Measurements from ENCODE around the gene ADORA2A.
"Not testable (repeated sequence)": the region's sequence is repeated elsewhere in the genome, so short reads cannot be mapped to it uniquely, and the experiment has no call there.

The ADORA2A gene

GRCh38 chr22:24474221-24474620 lies 46.8 kb downstream of the ADORA2A start:
- in situ Hi-C loops (cut with MboI; ENCODE audit: low sequenced_read_pairs): no loop called here

GRCh38 chr22:24474649-24475255 lies 47.4 kb downstream of the ADORA2A start:
- in situ Hi-C loops (cut with MboI; ENCODE audit: low sequenced_read_pairs): no loop called here

GRCh38 chr22:24481641-24482040 lies 54.2 kb downstream of the ADORA2A start:
- in situ Hi-C loops (cut with MboI; ENCODE audit: low sequenced_read_pairs): no loop called here

- in situ Hi-C loops (cut with MboI; ENCODE audit: low sequenced_read_pairs): no loop called here
Measured at GRCh38 chr22:24482575-24482974, 55.2 kb downstream of the ADORA2A start.

- in situ Hi-C loops (cut with MboI; ENCODE audit: low sequenced_read_pairs): no loop called here
Measured at GRCh38 chr22:24482998-24483397, 55.6 kb downstream of the ADORA2A start.

- in situ Hi-C loops (cut with MboI; ENCODE audit: low sequenced_read_pairs): no loop called here
Measured at GRCh38 chr22:24483976-24484545, 56.7 kb downstream of the ADORA2A start.

GRCh38 chr22:24485170-24485569 lies 57.8 kb downstream of the ADORA2A start:
- in situ Hi-C loops (cut with MboI; ENCODE audit: low sequenced_read_pairs): no loop called here

- in situ Hi-C loops (cut with MboI; ENCODE audit: low sequenced_read_pairs): no loop called here
Measured at GRCh38 chr22:24485608-24486007, 58.2 kb downstream of the ADORA2A start.

GRCh38 chr22:24486501-24486921 lies 59.1 kb downstream of the ADORA2A start:
- in situ Hi-C loops (cut with MboI; ENCODE audit: low sequenced_read_pairs): no loop called here

GRCh38 chr22:24489011-24489410 lies 61.6 kb downstream of the ADORA2A start:
- in situ Hi-C loops (cut with MboI; ENCODE audit: low sequenced_read_pairs): no loop called here

GRCh38 chr22:24489434-24489833 lies 62.0 kb downstream of the ADORA2A start:
- in situ Hi-C loops (cut with MboI; ENCODE audit: low sequenced_read_pairs): not testable (repeated sequence)
